GM12878 (cell line): ENCODE results near the gene METAP1D. TPM values are rescaled to one million over a fixed set of nuclear protein-coding genes. Genes with fewer than 3 reads are reported as not detected.

Experiments used
- ATAC-seq: fragments of 200-7000 bp; cut with Tn5 transposase; 3 replicates; pipeline ENCODE4 v1.9.1; 2020; ENCODE audit warnings: mild to moderate bottlenecking, moderate library complexity
- BruUV-seq: library from RNA; stranded (reverse); fragments of 400-500 nt; replicated peaks from 2 replicates; lab custom pipeline; 2021; lab: Mats Ljungman, UMichigan
- CTCF ChIA-PET: fragments of 300-600 bp; sonication (Branson Sonifier 250); formaldehyde crosslinking; extraction: SDS; loops from one replicate; lab custom pipeline; 2021; ENCODE audit warnings: inconsistent platforms; lab: Yijun Ruan, JAX
- POLR2A ChIA-PET: fragments of 350-600 bp; formaldehyde crosslinking; extraction: SDS; loops from one replicate; lab custom pipeline; 2021; ENCODE audit warnings: inconsistent platforms; lab: Charles Lee
- RAD21 ChIA-PET: fragments of 300-600 bp; sonication (Branson Sonifier 250); formaldehyde crosslinking; loops from one replicate; lab custom pipeline; 2023; ENCODE audit warnings: antibody characterized with exemption; ENCODE audit not compliant: unreplicated experiment; lab: Charles Lee
- SMC1A ChIA-PET: fragments of 300-600 bp; sonication (Branson Sonifier 250); formaldehyde crosslinking; loops from one replicate; lab custom pipeline; 2023; ENCODE audit not compliant: unreplicated experiment, uncharacterized antibody; lab: Charles Lee
- DNase-seq: peaks from one replicate; pipeline ENCODE4 v3.0.0-alpha.2; 2011; ENCODE audit warnings: low read depth, low spot score
- FAIRE-seq: peaks from 3 replicates; lab custom pipeline; 2011; peaks lifted over from hg19 to GRCh38; lab: Jason Lieb, UNC
- H2AFZ ChIP-seq: 2 replicates; pipeline ENCODE4 v1.6.0; 2011; ENCODE audit warnings: low read depth, low read length, control low read depth; ENCODE audit not compliant: control insufficient read depth
- H3K27ac ChIP-seq: 2 replicates; pipeline ENCODE4 v1.5.1; 2011; ENCODE audit warnings: control low read depth; ENCODE audit not compliant: control insufficient read depth, insufficient read depth
- H3K27me3 ChIP-seq, 2 experiments: replicated peaks in 1 of 2; 2 replicates each; pipeline versions ENCODE4 v1.6.0 to v1.6.1; 2011; ENCODE audit warnings: low read length in 1 of 2; ENCODE audit not compliant: control insufficient read depth in 2 of 2, insufficient read depth in 2 of 2
- H3K36me3 ChIP-seq, 2 experiments: 2 replicates each; pipeline ENCODE4 v1.5.1; 2011; ENCODE audit warnings: low read length in 1 of 2; ENCODE audit not compliant: control insufficient read depth in 2 of 2, insufficient read depth in 2 of 2
- H3K4me1 ChIP-seq: 2 replicates; pipeline ENCODE4 v1.6.1; 2011; ENCODE audit warnings: mild to moderate bottlenecking, low read length, moderate library complexity, mixed read lengths; ENCODE audit not compliant: control insufficient read depth, insufficient read depth
- H3K4me2 ChIP-seq: 2 replicates; pipeline ENCODE4 v1.6.0; 2011; ENCODE audit warnings: control low read depth; ENCODE audit not compliant: control insufficient read depth, insufficient read depth
- H3K4me3 ChIP-seq: fragments of 200-600 bp; sonication (generic); 2 replicates; pipeline ENCODE4 v1.5.1; 2016
- H3K79me2 ChIP-seq: 2 replicates; pipeline ENCODE4 v1.6.0; 2011; ENCODE audit warnings: low read length; ENCODE audit not compliant: control insufficient read depth, insufficient read depth
- H3K9ac ChIP-seq: 2 replicates; pipeline ENCODE4 v1.8.0; 2011; ENCODE audit warnings: low read length, control low read depth, mixed read lengths; ENCODE audit not compliant: control insufficient read depth, insufficient read depth
- H3K9me3 ChIP-seq: replicated peaks from 3 replicates; pipeline ENCODE4 v1.5.1; 2011; ENCODE audit warnings: mild to moderate bottlenecking, low read length; ENCODE audit not compliant: control insufficient read depth, insufficient read depth
- H4K20me1 ChIP-seq: 2 replicates; pipeline ENCODE4 v1.6.0; 2011; ENCODE audit not compliant: control insufficient read depth, insufficient read depth
- BRCA1 ChIP-seq: IDR thresholded peaks from 2 replicates; pipeline ENCODE4 v1.6.1; 2011; ENCODE audit warnings: low read depth, low read length, improper control_type of control experiment
- CBX5 ChIP-seq: sonication (generic); IDR thresholded peaks from 2 replicates; pipeline ENCODE4 v1.6.1; 2016; ENCODE audit warnings: low read depth, moderate library complexity, mild to moderate bottlenecking, inconsistent platforms
- HCFC1 ChIP-seq: fragments of 150-350 bp; IDR thresholded peaks from 2 replicates; pipeline ENCODE4 v1.6.1; 2014; ENCODE audit warnings: low read length
- HDAC2 ChIP-seq: fragments of 200-600 bp; sonication (generic); IDR thresholded peaks from 2 replicates; pipeline ENCODE4 v1.6.1; 2017
- HDGF ChIP-seq: fragments of 450-650 bp; IDR thresholded peaks from 2 replicates; pipeline ENCODE4 v1.6.1; 2016; ENCODE audit warnings: antibody characterized with exemption
- NFXL1 ChIP-seq: fragments of 450-650 bp; IDR thresholded peaks from 2 replicates; pipeline ENCODE4 v1.6.1; 2017; ENCODE audit warnings: antibody characterized with exemption, mild to moderate bottlenecking, borderline replicate concordance
- PAX8 ChIP-seq: fragments of 450-650 bp; IDR thresholded peaks from 2 replicates; pipeline ENCODE4 v1.6.1; 2017; ENCODE audit warnings: mild to moderate bottlenecking, moderate library complexity
- SREBF2 ChIP-seq: IDR thresholded peaks from 2 replicates; pipeline ENCODE4 v1.6.1; 2012; ENCODE audit warnings: mild to moderate bottlenecking, low read length
- TBL1XR1 ChIP-seq: IDR thresholded peaks from 2 replicates; pipeline ENCODE4 v1.6.1; 2012; ENCODE audit warnings: low read depth, low read length, improper control_type of control experiment
- ZNF207 ChIP-seq: fragments of 450-650 bp; IDR thresholded peaks from 2 replicates; pipeline ENCODE4 v1.6.1; 2014; ENCODE audit warnings: antibody characterized with exemption, mild to moderate bottlenecking, borderline replicate concordance
- WGBS: methylation state at CpG from one replicate; pipeline ENCODE4 v1.1.6; 2016; ENCODE audit warnings: low lambda C conversion rate; ENCODE audit not compliant: insufficient replicate concordance, insufficient coverage; ENCODE audit errors: missing lambda C conversion rate; 5-methylcytosine and 5-hydroxymethylcytosine counted together
- in situ Hi-C: fragments of 300-500 bp; cut with MboI; formaldehyde crosslinking; loops from 9 replicates; pipeline ENCODE4 v1.14.3; 2018; ENCODE audit warnings: mixed read lengths
- intact Hi-C: fragments of 100-400 bp; cut with micrococcal nuclease; formaldehyde crosslinking; loops from one replicate; pipeline ENCODE4 v1.14.2; 2022; ENCODE audit not compliant: unreplicated experiment
- polyA plus RNA-seq, 11 experiments: library from polyadenylated mRNA; depleted of rRNA in 4 of 11; unstranded in 6 of 11; stranded (reverse) in 5 of 11; fragments of >200 nt; fragmentation: Nextera tagmentation in 4 of 11; fragmentation: Illumina TruSeq in 1 of 11; extraction: Ambion mirVana in 4 of 11; extraction: Trizol in 1 of 11; gene quantifications; 1 replicate in 1 of 11; 2 replicates in 10 of 11; pipeline versions ENCODE4 v1.2.1 to v1.2.3, GENCODE V29; 2011 to 2016; ENCODE audit warnings: inconsistent platforms in 2 of 11, missing spikeins in 2 of 11, low read depth in 1 of 11
- total RNA-seq, 4 experiments: library from RNA; depleted of rRNA in 3 of 4; stranded (reverse); fragments of >200 nt in 3 of 4; fragmentation: Illumina TruSeq in 1 of 4; extraction: Trizol in 1 of 4; gene quantifications; 2 replicates each; pipeline versions ENCODE4 v1.2.1 to v1.2.3, GENCODE V29; 2013 to 2021
- TF ChIP-seq, protein P1 (sequence below): fragments of 450-650 bp; formaldehyde crosslinking; IDR thresholded peaks from 2 replicates; pipeline ENCODE4 v1.4.0; 2020; ENCODE audit warnings: mild to moderate bottlenecking, moderate library complexity
- TF ChIP-seq, protein P2 (sequence below): IDR thresholded peaks from 2 replicates; pipeline ENCODE4 v1.6.1; 2012; ENCODE audit warnings: mild to moderate bottlenecking, low read depth, low read length
- TF ChIP-seq, protein P3 (sequence below): IDR thresholded peaks from 2 replicates; pipeline ENCODE4 v1.6.1; 2011; ENCODE audit warnings: borderline replicate concordance, low read depth, mild to moderate bottlenecking, moderate library complexity, mixed read lengths, low read length; ENCODE audit not compliant: insufficient read depth; ENCODE audit errors: extremely low read length
- TF ChIP-seq, protein P4 (sequence below): IDR thresholded peaks from 2 replicates; pipeline ENCODE4 v1.6.1; 2012; ENCODE audit warnings: low read depth, low read length, improper control_type of control experiment

Gene METAP1D
- total and polyA plus RNA-seq, 10 of the 15 experiments (the other 5 are each of a cell fraction or from before 2014, with no cell fraction given): 4.5 to 12.1 (median 7.8) TPM

GRCh38 chr2:172100935-172101820, 101.4 kb downstream of the METAP1D start:
- ChIA-PET RAD21 (no interaction called here), POLR2A (no interaction called here), SMC1A (interaction anchor here (7.0 kb wide), 1 partner anchor 398 kb away, joined by 111 read pairs; no protein-coding TSS in a partner anchor), CTCF (interaction anchor here (1.0 to 9.9 kb wide), 4 partner anchors 41 to 398 kb away, joined by 3 to 212 read pairs (median 8); no protein-coding TSS in a partner anchor)
- H3K27me3 ChIP-seq: peaks cover 32 to 45% of the 10 kb centered on the region in 2 experiments
- no peak overlapping the region for H2AFZ ChIP-seq
- H3K4me1 ChIP-seq: peaks cover 33% of the 10 kb centered on the region
- H3K4me2 ChIP-seq: peak overlapping the region; percentile 88
- H3K79me2 ChIP-seq: no peaks in the 10 kb centered on the region
- H3K36me3 ChIP-seq: no peaks in the 10 kb centered on the region
- in situ Hi-C loops: loop anchor here (10.0 to 25.0 kb wide), 3 partner anchors 289 to 1126 kb away; no protein-coding TSS in a partner anchor
- no TSS peak for BruUV-seq
- WGBS: 21% methylated on average over 54 of the region's 54 CpGs
- DNase-seq: no peak
- no peak for ATAC-seq
- no peak for FAIRE-seq
- H3K9ac ChIP-seq: no peak overlapping the region
- H4K20me1 ChIP-seq: no peaks in the 10 kb centered on the region
- intact Hi-C loops: loop anchor here (5.0 to 10.0 kb wide), 2 partner anchors 104 to 146 kb away; partner anchors contain the start of gene METAP1D
- peak overlapping the region; percentile 56; the same call in 1 of the 2 replicates for H3K4me3 ChIP-seq
- no peak overlapping the region for H3K27ac ChIP-seq
- H3K9me3 ChIP-seq: no peaks in the 10 kb centered on the region
- TF ChIP-seq, protein P1, sequence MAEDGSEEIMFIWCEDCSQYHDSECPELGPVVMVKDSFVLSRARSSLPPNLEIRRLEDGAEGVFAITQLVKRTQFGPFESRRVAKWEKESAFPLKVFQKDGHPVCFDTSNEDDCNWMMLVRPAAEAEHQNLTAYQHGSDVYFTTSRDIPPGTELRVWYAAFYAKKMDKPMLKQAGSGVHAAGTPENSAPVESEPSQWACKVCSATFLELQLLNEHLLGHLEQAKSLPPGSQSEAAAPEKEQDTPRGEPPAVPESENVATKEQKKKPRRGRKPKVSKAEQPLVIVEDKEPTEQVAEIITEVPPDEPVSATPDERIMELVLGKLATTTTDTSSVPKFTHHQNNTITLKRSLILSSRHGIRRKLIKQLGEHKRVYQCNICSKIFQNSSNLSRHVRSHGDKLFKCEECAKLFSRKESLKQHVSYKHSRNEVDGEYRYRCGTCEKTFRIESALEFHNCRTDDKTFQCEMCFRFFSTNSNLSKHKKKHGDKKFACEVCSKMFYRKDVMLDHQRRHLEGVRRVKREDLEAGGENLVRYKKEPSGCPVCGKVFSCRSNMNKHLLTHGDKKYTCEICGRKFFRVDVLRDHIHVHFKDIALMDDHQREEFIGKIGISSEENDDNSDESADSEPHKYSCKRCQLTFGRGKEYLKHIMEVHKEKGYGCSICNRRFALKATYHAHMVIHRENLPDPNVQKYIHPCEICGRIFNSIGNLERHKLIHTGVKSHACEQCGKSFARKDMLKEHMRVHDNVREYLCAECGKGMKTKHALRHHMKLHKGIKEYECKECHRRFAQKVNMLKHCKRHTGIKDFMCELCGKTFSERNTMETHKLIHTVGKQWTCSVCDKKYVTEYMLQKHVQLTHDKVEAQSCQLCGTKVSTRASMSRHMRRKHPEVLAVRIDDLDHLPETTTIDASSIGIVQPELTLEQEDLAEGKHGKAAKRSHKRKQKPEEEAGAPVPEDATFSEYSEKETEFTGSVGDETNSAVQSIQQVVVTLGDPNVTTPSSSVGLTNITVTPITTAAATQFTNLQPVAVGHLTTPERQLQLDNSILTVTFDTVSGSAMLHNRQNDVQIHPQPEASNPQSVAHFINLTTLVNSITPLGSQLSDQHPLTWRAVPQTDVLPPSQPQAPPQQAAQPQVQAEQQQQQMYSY (CRISPR knock-in tag): no peak
- TF ChIP-seq, protein P2, sequence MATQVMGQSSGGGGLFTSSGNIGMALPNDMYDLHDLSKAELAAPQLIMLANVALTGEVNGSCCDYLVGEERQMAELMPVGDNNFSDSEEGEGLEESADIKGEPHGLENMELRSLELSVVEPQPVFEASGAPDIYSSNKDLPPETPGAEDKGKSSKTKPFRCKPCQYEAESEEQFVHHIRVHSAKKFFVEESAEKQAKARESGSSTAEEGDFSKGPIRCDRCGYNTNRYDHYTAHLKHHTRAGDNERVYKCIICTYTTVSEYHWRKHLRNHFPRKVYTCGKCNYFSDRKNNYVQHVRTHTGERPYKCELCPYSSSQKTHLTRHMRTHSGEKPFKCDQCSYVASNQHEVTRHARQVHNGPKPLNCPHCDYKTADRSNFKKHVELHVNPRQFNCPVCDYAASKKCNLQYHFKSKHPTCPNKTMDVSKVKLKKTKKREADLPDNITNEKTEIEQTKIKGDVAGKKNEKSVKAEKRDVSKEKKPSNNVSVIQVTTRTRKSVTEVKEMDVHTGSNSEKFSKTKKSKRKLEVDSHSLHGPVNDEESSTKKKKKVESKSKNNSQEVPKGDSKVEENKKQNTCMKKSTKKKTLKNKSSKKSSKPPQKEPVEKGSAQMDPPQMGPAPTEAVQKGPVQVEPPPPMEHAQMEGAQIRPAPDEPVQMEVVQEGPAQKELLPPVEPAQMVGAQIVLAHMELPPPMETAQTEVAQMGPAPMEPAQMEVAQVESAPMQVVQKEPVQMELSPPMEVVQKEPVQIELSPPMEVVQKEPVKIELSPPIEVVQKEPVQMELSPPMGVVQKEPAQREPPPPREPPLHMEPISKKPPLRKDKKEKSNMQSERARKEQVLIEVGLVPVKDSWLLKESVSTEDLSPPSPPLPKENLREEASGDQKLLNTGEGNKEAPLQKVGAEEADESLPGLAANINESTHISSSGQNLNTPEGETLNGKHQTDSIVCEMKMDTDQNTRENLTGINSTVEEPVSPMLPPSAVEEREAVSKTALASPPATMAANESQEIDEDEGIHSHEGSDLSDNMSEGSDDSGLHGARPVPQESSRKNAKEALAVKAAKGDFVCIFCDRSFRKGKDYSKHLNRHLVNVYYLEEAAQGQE: no peak
- TF ChIP-seq, protein P3, sequence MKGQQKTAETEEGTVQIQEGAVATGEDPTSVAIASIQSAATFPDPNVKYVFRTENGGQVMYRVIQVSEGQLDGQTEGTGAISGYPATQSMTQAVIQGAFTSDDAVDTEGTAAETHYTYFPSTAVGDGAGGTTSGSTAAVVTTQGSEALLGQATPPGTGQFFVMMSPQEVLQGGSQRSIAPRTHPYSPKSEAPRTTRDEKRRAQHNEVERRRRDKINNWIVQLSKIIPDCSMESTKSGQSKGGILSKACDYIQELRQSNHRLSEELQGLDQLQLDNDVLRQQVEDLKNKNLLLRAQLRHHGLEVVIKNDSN: no peak
- TF ChIP-seq HDGF (no peak), CBX5 (no peak), SREBF2 (no peak), PAX8 (no peak), ZNF207 (no peak), NFXL1 (no peak), HCFC1 (no peak), BRCA1 (no peak), HDAC2 (no peak), TBL1XR1 (no peak)
- TF ChIP-seq, protein P4, sequence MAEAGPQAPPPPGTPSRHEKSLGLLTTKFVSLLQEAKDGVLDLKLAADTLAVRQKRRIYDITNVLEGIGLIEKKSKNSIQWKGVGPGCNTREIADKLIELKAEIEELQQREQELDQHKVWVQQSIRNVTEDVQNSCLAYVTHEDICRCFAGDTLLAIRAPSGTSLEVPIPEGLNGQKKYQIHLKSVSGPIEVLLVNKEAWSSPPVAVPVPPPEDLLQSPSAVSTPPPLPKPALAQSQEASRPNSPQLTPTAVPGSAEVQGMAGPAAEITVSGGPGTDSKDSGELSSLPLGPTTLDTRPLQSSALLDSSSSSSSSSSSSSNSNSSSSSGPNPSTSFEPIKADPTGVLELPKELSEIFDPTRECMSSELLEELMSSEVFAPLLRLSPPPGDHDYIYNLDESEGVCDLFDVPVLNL: no peak
